OCI-LY3 (cell line): ENCODE measurements around the gene HMG20A.

ENCODE experiments used
- CTCF ChIP-seq: fragments of 200-600, 300-600 bp; sonication (generic); IDR thresholded peaks from 2 replicates; pipeline ENCODE4 v1.5.1; 2014; ENCODE audit warnings: antibody characterized with exemption, low read length, low read depth
- EZH2phosphoT487 ChIP-seq: fragments of 200-600 bp; shearing (Covaris generic); IDR thresholded peaks from 2 replicates; pipeline ENCODE4 v1.6.1; 2018; ENCODE audit warnings: antibody characterized with exemption, mixed run types, low read depth

DNA sequence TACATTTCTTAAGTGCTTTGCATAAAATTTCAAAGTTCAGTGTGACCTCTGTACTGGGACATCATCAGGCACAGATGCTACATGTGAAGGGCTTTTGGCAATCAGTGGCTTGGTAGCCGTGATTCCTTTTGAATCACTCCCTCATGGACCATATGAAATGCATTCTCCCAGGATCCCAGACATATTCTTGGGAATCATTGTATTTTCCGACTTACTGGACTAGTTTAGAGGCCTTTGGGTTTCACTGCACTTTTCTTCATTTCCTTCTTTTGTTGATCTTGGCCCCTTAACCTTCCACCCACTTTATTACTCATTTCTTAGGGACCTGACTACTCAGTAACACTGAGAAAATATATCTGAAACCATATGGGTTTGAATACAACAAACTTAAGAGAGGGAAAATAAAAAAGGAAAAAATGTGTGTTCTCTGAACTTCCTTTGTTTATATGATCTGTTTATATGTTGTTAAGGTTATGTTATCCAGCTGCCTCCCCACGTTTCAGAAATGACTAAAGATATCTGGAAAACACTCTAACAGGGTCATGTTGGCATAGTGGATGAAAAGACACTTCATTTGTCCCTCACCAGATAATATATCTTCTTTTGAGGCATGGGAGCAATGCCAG, 35.1 kb downstream of the HMG20A start:
- TF ChIP-seq CTCF (no peak), EZH2phosphoT487 (no peak)
